ENCODE data around the gene APBA2.

The APBA2 gene

DNA sequence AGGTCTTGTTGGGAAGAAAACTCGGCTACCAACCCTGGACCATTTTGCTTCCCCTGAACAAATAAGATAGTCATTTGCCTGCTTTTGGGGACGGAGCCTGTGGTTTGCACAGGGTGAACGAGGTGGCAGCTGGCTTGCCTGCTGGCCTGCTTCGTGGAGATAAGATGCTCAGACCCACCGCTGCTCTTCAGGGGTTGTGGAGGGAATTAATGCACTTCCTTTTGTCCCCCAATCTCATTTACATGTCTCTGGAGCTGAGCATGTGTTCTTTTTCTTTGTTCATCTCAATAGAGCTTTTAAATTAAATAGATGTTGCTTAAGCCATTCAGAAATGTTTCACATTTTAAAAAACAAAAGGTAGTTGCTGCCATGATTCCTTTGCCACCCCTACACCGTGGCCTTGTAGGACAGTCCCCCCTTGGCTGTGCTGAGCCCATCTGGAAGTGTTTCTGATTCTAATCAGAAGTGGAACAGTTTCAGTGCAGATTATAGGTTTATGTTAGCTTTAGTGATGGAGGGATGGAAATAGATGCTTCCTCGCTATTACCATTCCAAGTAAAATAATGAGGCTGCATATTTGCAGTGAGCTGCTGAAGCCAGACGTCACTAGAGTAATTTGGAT lies 25.6 kb downstream of the APBA2 start:
- no peak overlapping the region for H3K23ac ChIP-seq (ENCODE audit: low read length in 2 of 2)
- H3K27ac ChIP-seq (ENCODE audit: low read length, poor library complexity, severe bottlenecking): no peak overlapping the region
- H3K4me1 ChIP-seq (ENCODE audit: control insufficient read depth, insufficient read depth, low read depth, low read length): no peaks in the 10 kb centered on the region
- H3K18ac ChIP-seq (ENCODE audit: low read depth in 1 of 2, low read length in 2 of 2): no peak overlapping the region
- no peak overlapping the region for H2AK5ac ChIP-seq (ENCODE audit: low read length, severe bottlenecking)
- no peaks in the 10 kb centered on the region for H3K9me3 ChIP-seq (ENCODE audit: control insufficient read depth, low read length)
- H3K27me3 ChIP-seq (ENCODE audit: control insufficient read depth in 1 of 2, insufficient read depth in 1 of 2, low read length in 2 of 2): peaks cover 0 to 21% of the 10 kb centered on the region in 2 experiments
- H4K91ac ChIP-seq (ENCODE audit: low read length): peak overlapping the region; percentile 61
- no peak overlapping the region for H2BK15ac ChIP-seq (ENCODE audit: low read depth, poor library complexity, severe bottlenecking)
- no peak overlapping the region for H2BK12ac ChIP-seq (ENCODE audit: low read length in 2 of 2)
- no peak overlapping the region for H3K4ac ChIP-seq (ENCODE audit: low read depth in 1 of 2, low read length in 2 of 2)
- H3K36me3 ChIP-seq (ENCODE audit: control insufficient read depth in 1 of 2, insufficient read depth in 2 of 2, low read depth in 1 of 2, low read length in 2 of 2): no peaks in the 10 kb centered on the region
- WGBS: 82% methylated on average over 7 of the region's 8 CpGs
- no peak overlapping the region for H3K14ac ChIP-seq (ENCODE audit: low read length in 2 of 2)
- H2BK5ac ChIP-seq (ENCODE audit: low read depth, low read length, poor library complexity, severe bottlenecking): no peak overlapping the region
- H2AFZ ChIP-seq (ENCODE audit: low read depth, low read length): no peak overlapping the region
- no peak overlapping the region for H3K4me3 ChIP-seq (ENCODE audit: insufficient read depth in 1 of 2, low read depth in 1 of 2, low read length in 2 of 2)
- H4K8ac ChIP-seq (ENCODE audit: low read length): no peak overlapping the region
- DNase-seq: no peak
- H2BK120ac ChIP-seq (ENCODE audit: low read depth, low read length): no peak overlapping the region
- no peak overlapping the region for H3K4me2 ChIP-seq (ENCODE audit: low read length, poor library complexity, severe bottlenecking)
- H3K9ac ChIP-seq (ENCODE audit: low read length): no peak overlapping the region
- peaks cover 13% of the 10 kb centered on the region for H3K79me1 ChIP-seq (replicated peaks; ENCODE audit: low read length, poor library complexity, severe bottlenecking)

DNA sequence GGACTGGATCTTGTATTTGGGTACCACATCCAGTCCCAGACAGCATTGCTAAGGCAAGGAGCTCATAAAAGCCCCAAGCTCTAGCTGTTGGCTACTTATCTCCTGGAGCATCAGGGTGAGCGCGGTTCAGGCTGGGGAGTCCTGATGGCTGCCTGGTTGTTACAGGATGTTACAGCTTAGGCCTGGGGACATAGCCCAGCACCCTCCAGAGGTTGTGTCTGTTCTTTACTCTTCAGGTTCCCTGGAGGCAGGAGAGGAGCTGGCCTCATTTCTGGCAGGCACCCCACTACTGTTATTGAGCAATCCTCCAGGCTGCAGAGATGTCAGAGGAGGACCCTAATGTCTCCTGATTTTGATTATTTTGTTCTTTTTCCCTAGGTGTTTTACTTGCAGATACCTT lies 26.6 kb downstream of the APBA2 start:
- no peak overlapping the region for H3K4me2 ChIP-seq (ENCODE audit: low read length, poor library complexity, severe bottlenecking)
- peaks cover 13% of the 10 kb centered on the region for H3K79me1 ChIP-seq (replicated peaks; ENCODE audit: low read length, poor library complexity, severe bottlenecking)
- peaks cover 0 to 29% of the 10 kb centered on the region in 2 experiments for H3K27me3 ChIP-seq (ENCODE audit: control insufficient read depth in 1 of 2, insufficient read depth in 1 of 2, low read length in 2 of 2)
- no peak overlapping the region for H3K9ac ChIP-seq (ENCODE audit: low read length)
- peak overlapping the region in 1 of 2 experiments; percentile 5 for H3K23ac ChIP-seq (ENCODE audit: low read length in 2 of 2)
- H3K14ac ChIP-seq (ENCODE audit: low read length in 2 of 2): no peak overlapping the region
- no peak overlapping the region for H2BK120ac ChIP-seq (ENCODE audit: low read depth, low read length)
- no peak overlapping the region for H2AK5ac ChIP-seq (ENCODE audit: low read length, severe bottlenecking)
- H3K9me3 ChIP-seq (ENCODE audit: control insufficient read depth, low read length): no peaks in the 10 kb centered on the region
- no peak overlapping the region for H3K4me3 ChIP-seq (ENCODE audit: insufficient read depth in 1 of 2, low read depth in 1 of 2, low read length in 2 of 2)
- no peak for DNase-seq
- no peak overlapping the region for H2BK12ac ChIP-seq (ENCODE audit: low read length in 2 of 2)
- no peak overlapping the region for H2BK15ac ChIP-seq (ENCODE audit: low read depth, poor library complexity, severe bottlenecking)
- H3K27ac ChIP-seq (ENCODE audit: low read length, poor library complexity, severe bottlenecking): no peak overlapping the region
- no peak overlapping the region for H2AFZ ChIP-seq (ENCODE audit: low read depth, low read length)
- no peak overlapping the region for H4K8ac ChIP-seq (ENCODE audit: low read length)
- no peak overlapping the region for H3K4ac ChIP-seq (ENCODE audit: low read depth in 1 of 2, low read length in 2 of 2)
- H3K4me1 ChIP-seq (ENCODE audit: control insufficient read depth, insufficient read depth, low read depth, low read length): no peaks in the 10 kb centered on the region
- no peaks in the 10 kb centered on the region for H3K36me3 ChIP-seq (ENCODE audit: control insufficient read depth in 1 of 2, insufficient read depth in 2 of 2, low read depth in 1 of 2, low read length in 2 of 2)
- no peak overlapping the region for H4K91ac ChIP-seq (ENCODE audit: low read length)
- no peak overlapping the region for H3K18ac ChIP-seq (ENCODE audit: low read depth in 1 of 2, low read length in 2 of 2)
- H2BK5ac ChIP-seq (ENCODE audit: low read depth, low read length, poor library complexity, severe bottlenecking): no peak overlapping the region
- WGBS: 92% methylated on average over 2 of the region's 2 CpGs

DNA sequence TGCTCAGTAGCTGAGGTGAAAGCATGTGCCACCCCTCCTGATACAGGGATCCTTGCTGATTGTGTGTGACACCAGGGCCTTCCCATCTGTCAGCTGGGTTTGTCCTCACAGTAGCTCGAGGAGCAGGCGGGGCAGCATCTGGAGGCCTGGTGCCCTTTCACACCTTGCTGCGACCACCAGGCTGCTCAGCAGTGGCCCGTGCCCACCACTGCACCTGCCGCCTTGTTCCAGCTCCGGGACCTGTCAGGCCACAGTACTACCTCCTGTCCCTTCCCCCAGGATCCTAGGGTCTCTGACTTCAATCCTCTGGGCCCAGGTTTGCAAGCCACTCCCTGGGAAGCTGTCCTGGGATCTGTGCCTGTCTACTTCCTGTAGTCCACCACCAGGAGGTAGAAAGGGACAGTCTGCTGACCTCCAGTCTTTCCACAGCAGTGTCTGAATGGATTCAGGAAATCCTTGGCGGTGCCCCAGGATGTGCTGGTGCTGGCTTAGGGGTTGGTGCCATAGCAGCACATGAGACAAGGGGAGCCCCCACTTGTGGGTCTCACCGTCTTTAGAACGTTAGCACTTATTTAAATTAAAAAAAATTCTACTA lies 27.5 kb downstream of the APBA2 start:
- peak overlapping the region in 1 of 2 experiments; percentile 5 for H3K18ac ChIP-seq (ENCODE audit: low read depth in 1 of 2, low read length in 2 of 2)
- peak overlapping the region; percentile 91 for H4K91ac ChIP-seq (ENCODE audit: low read length)
- H3K27me3 ChIP-seq (ENCODE audit: control insufficient read depth in 1 of 2, insufficient read depth in 1 of 2, low read length in 2 of 2): peaks cover 0 to 38% of the 10 kb centered on the region in 2 experiments
- H2AFZ ChIP-seq (ENCODE audit: low read depth, low read length): no peak overlapping the region
- H2BK15ac ChIP-seq (ENCODE audit: low read depth, poor library complexity, severe bottlenecking): no peak overlapping the region
- H3K4me1 ChIP-seq (ENCODE audit: control insufficient read depth, insufficient read depth, low read depth, low read length): no peaks in the 10 kb centered on the region
- peak overlapping the region in 1 of 2 experiments; percentile 46 for H3K14ac ChIP-seq (ENCODE audit: low read length in 2 of 2)
- no peak overlapping the region for H2BK5ac ChIP-seq (ENCODE audit: low read depth, low read length, poor library complexity, severe bottlenecking)
- no peak overlapping the region for H2BK120ac ChIP-seq (ENCODE audit: low read depth, low read length)
- no peaks in the 10 kb centered on the region for H3K9me3 ChIP-seq (ENCODE audit: control insufficient read depth, low read length)
- peaks cover 11% of the 10 kb centered on the region for H3K79me1 ChIP-seq (replicated peaks; ENCODE audit: low read length, poor library complexity, severe bottlenecking)
- no peaks in the 10 kb centered on the region for H3K36me3 ChIP-seq (ENCODE audit: control insufficient read depth in 1 of 2, insufficient read depth in 2 of 2, low read depth in 1 of 2, low read length in 2 of 2)
- no peak overlapping the region for H3K4ac ChIP-seq (ENCODE audit: low read depth in 1 of 2, low read length in 2 of 2)
- peak; percentile 45 for DNase-seq
- peak overlapping the region; percentile 67 for H4K8ac ChIP-seq (ENCODE audit: low read length)
- no peak overlapping the region for H3K27ac ChIP-seq (ENCODE audit: low read length, poor library complexity, severe bottlenecking)
- H3K4me2 ChIP-seq (ENCODE audit: low read length, poor library complexity, severe bottlenecking): no peak overlapping the region
- H3K4me3 ChIP-seq (ENCODE audit: insufficient read depth in 1 of 2, low read depth in 1 of 2, low read length in 2 of 2): no peak overlapping the region
- H3K9ac ChIP-seq (ENCODE audit: low read length): no peak overlapping the region
- H3K23ac ChIP-seq (ENCODE audit: low read length in 2 of 2): no peak overlapping the region
- peak overlapping the region in 1 of 2 experiments; percentile 86 for H2BK12ac ChIP-seq (ENCODE audit: low read length in 2 of 2)
- WGBS: 96% methylated on average over 7 of the region's 9 CpGs
- no peak overlapping the region for H2AK5ac ChIP-seq (ENCODE audit: low read length, severe bottlenecking)

GRCh38 chr15:28914046-28914445 lies 28.3 kb downstream of the APBA2 start:
- DNase-seq: no peak
- Histone ChIP-seq H3K9ac (ENCODE audit: low read length) (no peak overlapping the region), H3K4ac (ENCODE audit: low read depth in 1 of 2, low read length in 2 of 2) (no peak overlapping the region), H2BK5ac (ENCODE audit: low read depth, low read length, poor library complexity, severe bottlenecking) (no peak overlapping the region), H3K18ac (ENCODE audit: low read depth in 1 of 2, low read length in 2 of 2) (no peak overlapping the region), H3K27ac (ENCODE audit: low read length, poor library complexity, severe bottlenecking) (no peak overlapping the region), H3K4me1 (ENCODE audit: control insufficient read depth, insufficient read depth, low read depth, low read length) (no peaks in the 10 kb centered on the region), H2BK120ac (ENCODE audit: low read depth, low read length) (no peak overlapping the region), H3K4me2 (ENCODE audit: low read length, poor library complexity, severe bottlenecking) (no peak overlapping the region), H3K79me1 (replicated peaks; ENCODE audit: low read length, poor library complexity, severe bottlenecking) (peaks cover 11% of the 10 kb centered on the region), H3K4me3 (ENCODE audit: insufficient read depth in 1 of 2, low read depth in 1 of 2, low read length in 2 of 2) (no peak overlapping the region), H3K14ac (ENCODE audit: low read length in 2 of 2) (no peak overlapping the region), H3K36me3 (ENCODE audit: control insufficient read depth in 1 of 2, insufficient read depth in 2 of 2, low read depth in 1 of 2, low read length in 2 of 2) (no peaks in the 10 kb centered on the region), H2BK15ac (ENCODE audit: low read depth, poor library complexity, severe bottlenecking) (no peak overlapping the region), H4K91ac (ENCODE audit: low read length) (no peak overlapping the region), H2BK12ac (ENCODE audit: low read length in 2 of 2) (no peak overlapping the region), H4K8ac (ENCODE audit: low read length) (no peak overlapping the region), H3K27me3 (ENCODE audit: control insufficient read depth in 1 of 2, insufficient read depth in 1 of 2, low read length in 2 of 2) (peaks cover 0 to 38% of the 10 kb centered on the region in 2 experiments), H2AK5ac (ENCODE audit: low read length, severe bottlenecking) (no peak overlapping the region), H3K9me3 (ENCODE audit: control insufficient read depth, low read length) (no peaks in the 10 kb centered on the region), H3K23ac (ENCODE audit: low read length in 2 of 2) (peak overlapping the region in 1 of 2 experiments; percentile 65), H2AFZ (ENCODE audit: low read depth, low read length) (no peak overlapping the region)
- WGBS: 90% methylated on average over 2 of the region's 3 CpGs
